ENCODE results near the gene STRN.

- no peak for TF ChIP-seq IKZF2 (IDR thresholded peaks at IDR 0.05)
- no peak for TF ChIP-seq TAF1 (IDR thresholded peaks at IDR 0.05; ENCODE audit: borderline replicate concordance, low read depth, low read length)
- no peak for TF ChIP-seq CBFB (IDR thresholded peaks at IDR 0.05; ENCODE audit: low read depth)
- no peak for TF ChIP-seq POLR2AphosphoS5 (IDR thresholded peaks at IDR 0.05; ENCODE audit: low read length)
- TF ChIP-seq GABPA (IDR thresholded peaks at IDR 0.05; ENCODE audit: low read depth) = no peak
- TF ChIP-seq EZH2 (IDR thresholded peaks at IDR 0.05; ENCODE audit: borderline replicate concordance, control insufficient read depth, low read depth, low read length) = no peak
- no peak for TF ChIP-seq EED (IDR thresholded peaks at IDR 0.05; ENCODE audit: low read depth)
- TF ChIP-seq CTCF (IDR thresholded peaks at IDR 0.05 in 2 of 3, conservative IDR thresholded peaks at IDR 0.05 in 1 of 3; ENCODE audit: control insufficient read depth in 2 of 3, extremely low read depth in 1 of 3, insufficient read depth in 1 of 3, low read depth in 3 of 3, low read length in 3 of 3) = no peak
- TF ChIP-seq BCL3 (IDR thresholded peaks at IDR 0.05; ENCODE audit: borderline replicate concordance, insufficient read depth, low read depth, low read length, poor library complexity, severe bottlenecking) = no peak
- TF ChIP-seq ASH2L (IDR thresholded peaks at IDR 0.05; ENCODE audit: borderline replicate concordance, low read depth) = no peak
- no peak for TF ChIP-seq HDAC2 (IDR thresholded peaks at IDR 0.05)
- no peak for TF ChIP-seq BHLHE40 (IDR thresholded peaks at IDR 0.05; ENCODE audit: borderline replicate concordance in 1 of 2, low read depth in 2 of 2, low read length in 1 of 2)
- no peak for TF ChIP-seq POLR2A (IDR thresholded peaks at IDR 0.05; ENCODE audit: low read depth, low read length)
- TF ChIP-seq RAD21 (IDR thresholded peaks at IDR 0.05; ENCODE audit: insufficient read depth, low read depth, low read length) = no peak
Observed at GRCh38 chr2:36807223-36807886, 159.0 kb downstream of the STRN start.

All from GM12878 (cell line).